Caki2 (cell line): ENCODE measurements around the gene MATN3. TPM values are rescaled to one million over a fixed set of nuclear protein-coding genes. Genes with fewer than 3 reads are reported as not detected.
A peak's percentile ranks its signal among the peaks of the same experiment; 100 is the strongest.
"Not testable (repeated sequence)": the region's sequence is repeated elsewhere in the genome, so short reads cannot be mapped to it uniquely, and the experiment has no call there.

ENCODE experiments used
- DNase-seq: peaks from one replicate; pipeline ENCODE4 v3.0.0-alpha.2; 2015; ENCODE audit warnings: low read depth
- in situ Hi-C: cut with HindIII; loops from 2 replicates; pipeline ENCODE4 v1.10.0; 2016; ENCODE audit warnings: low sequenced_read_pairs, low pct_unique_long_range_greater_than_20kb, mixed read lengths
- total RNA-seq: library from RNA; depleted of rRNA; stranded (reverse); fragments of >200 nt; shearing (Covaris generic); gene quantifications from 2 replicates; pipeline ENCODE4 v1.2.3, GENCODE V29; 2014; ENCODE audit warnings: low replicate concordance; rRNA removed

Gene MATN3
- total RNA-seq = 2.6 and 3.6 TPM in 2 replicates

- in situ Hi-C loops = no loop called here
- peak; percentile 25 for DNase-seq
These were observed at the start of gene MATN3 for GRCh38 chr2:20012282-20013125. Gene MATN3, minus strand, starts transcription at chr2:20012668. Its CDS starts 37 bp downstream, at chr2:20012631.

GRCh38 chr2:20061940-20062339 lies 49.5 kb upstream of the MATN3 start:
- in situ Hi-C loops = no loop called here
- no peak for DNase-seq

GRCh38 chr2:20061476-20061875 lies 49.0 kb upstream of the MATN3 start:
- DNase-seq = no peak
- in situ Hi-C loops = no loop called here

- in situ Hi-C loops = no loop called here
- DNase-seq = no peak
These were observed 47.6 kb upstream of the MATN3 start for GRCh38 chr2:20060106-20060505.

- in situ Hi-C loops = no loop called here
- DNase-seq = no peak
These were observed 44.8 kb upstream of the MATN3 start for GRCh38 chr2:20057268-20057667.

GRCh38 chr2:20054931-20055330 lies 42.5 kb upstream of the MATN3 start:
- in situ Hi-C loops = no loop called here
- DNase-seq = no peak

GRCh38 chr2:20054119-20054518 lies 41.7 kb upstream of the MATN3 start:
- no peak for DNase-seq
- in situ Hi-C loops = no loop called here

- in situ Hi-C loops = no loop called here
- DNase-seq = peak; percentile 68
These were observed 40.4 kb upstream of the MATN3 start for GRCh38 chr2:20052861-20053281.

- DNase-seq = peak; percentile 62
- in situ Hi-C loops = no loop called here
These were observed 39.9 kb upstream of the MATN3 start for GRCh38 chr2:20052229-20052851.

- in situ Hi-C loops = no loop called here
These were observed 39.2 kb upstream of the MATN3 start, which contains the start of gene LAPTM4A for GRCh38 chr2:20051532-20052228. Gene LAPTM4A, minus strand, starts transcription at chr2:20051628. Its CDS starts 108 bp downstream, at chr2:20051520.

GRCh38 chr2:20050646-20051531 lies 38.4 kb upstream of the MATN3 start:
- in situ Hi-C loops = no loop called here
- peak; percentile 64 for DNase-seq

More at GRCh38 chr2:20051532-20052228, 39.2 kb upstream of the MATN3 start, which contains the start of gene LAPTM4A:
- peak; percentile 99 for DNase-seq

- in situ Hi-C loops = no loop called here
These were observed 37.7 kb upstream of the MATN3 start for GRCh38 chr2:20050104-20050645.

GRCh38 chr2:20049637-20050036 lies 37.2 kb upstream of the MATN3 start:
- DNase-seq = no peak
- in situ Hi-C loops = no loop called here

More at GRCh38 chr2:20050104-20050645, 37.7 kb upstream of the MATN3 start:
- peak; percentile 23 for DNase-seq

GRCh38 chr2:20048488-20049448 lies 36.3 kb upstream of the MATN3 start:
- DNase-seq = no peak
- in situ Hi-C loops = no loop called here

GRCh38 chr2:20045712-20046292 lies 33.3 kb upstream of the MATN3 start:
- DNase-seq, in situ Hi-C loops: not testable (repeated sequence)

- in situ Hi-C loops = no loop called here
- DNase-seq = no peak
These were observed 32.3 kb upstream of the MATN3 start for GRCh38 chr2:20044778-20045177.
